Large intestine (tissue), 12 donors: ENCODE results near the gene EXOG. TPM values are rescaled to one million over a fixed set of nuclear protein-coding genes. Genes with fewer than 3 reads are reported as not detected.

Experiments
- DNase-seq, 2 donors: peaks; one replicate each; pipeline versions ENCODE4 v3.0.0 to v3.0.0-alpha.2; 2013
- H3K27ac ChIP-seq: one replicate; pipeline ENCODE4 v1.5.1; 2013; ENCODE audit warnings: low read length
- H3K27me3 ChIP-seq: 2 replicates; pipeline ENCODE4 v1.6.1; 2013; ENCODE audit warnings: low read length; ENCODE audit not compliant: control insufficient read depth, insufficient read depth
- H3K36me3 ChIP-seq: 2 replicates; pipeline ENCODE4 v1.6.1; 2013; ENCODE audit warnings: low read length; ENCODE audit not compliant: control insufficient read depth, insufficient read depth
- H3K4me1 ChIP-seq: one replicate; pipeline ENCODE4 v1.6.1; 2013; ENCODE audit warnings: low read length; ENCODE audit not compliant: control insufficient read depth, insufficient read depth
- H3K4me3 ChIP-seq: one replicate; pipeline ENCODE4 v1.5.1; 2013; ENCODE audit warnings: low read length
- H3K9me3 ChIP-seq: one replicate; pipeline ENCODE4 v1.6.1; 2013; ENCODE audit warnings: mild to moderate bottlenecking, low read depth, low read length, moderate library complexity; ENCODE audit not compliant: control insufficient read depth
- WGBS: methylation state at CpG from one replicate; pipeline ENCODE4 v1.1.5; 2013; ENCODE audit warnings: low lambda C conversion rate; ENCODE audit not compliant: insufficient coverage; 5-methylcytosine and 5-hydroxymethylcytosine counted together
- long read RNA-seq, 11 donors: transcript quantifications; one replicate each; lab custom pipeline, GENCODE V29; 2026
- polyA plus RNA-seq: library from polyadenylated mRNA; unstranded; fragments of 120-200 nt; gene quantifications from one replicate; pipeline ENCODE4 v1.2.1, GENCODE V29; 2013

Gene EXOG, protein sequence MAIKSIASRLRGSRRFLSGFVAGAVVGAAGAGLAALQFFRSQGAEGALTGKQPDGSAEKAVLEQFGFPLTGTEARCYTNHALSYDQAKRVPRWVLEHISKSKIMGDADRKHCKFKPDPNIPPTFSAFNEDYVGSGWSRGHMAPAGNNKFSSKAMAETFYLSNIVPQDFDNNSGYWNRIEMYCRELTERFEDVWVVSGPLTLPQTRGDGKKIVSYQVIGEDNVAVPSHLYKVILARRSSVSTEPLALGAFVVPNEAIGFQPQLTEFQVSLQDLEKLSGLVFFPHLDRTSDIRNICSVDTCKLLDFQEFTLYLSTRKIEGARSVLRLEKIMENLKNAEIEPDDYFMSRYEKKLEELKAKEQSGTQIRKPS
- polyA plus RNA-seq = 10.4 TPM
- long read RNA-seq, donor 1, partial matches to known transcripts = 0 of 4 reads
- long read RNA-seq, donor 1, other reads (novel, unspliced or antisense) = 0 of 4 reads
- long read RNA-seq, donor 2, partial matches to known transcripts = 0 of 5 reads
- long read RNA-seq, donor 2, other reads (novel, unspliced or antisense) = 0 of 5 reads
- long read RNA-seq, donor 3 = 0 reads
- long read RNA-seq, donor 4 = 0 reads
- long read RNA-seq, donor 5, partial matches to known transcripts = 0 of 4 reads
- long read RNA-seq, donor 5, other reads (novel, unspliced or antisense) = 0 of 4 reads
- long read RNA-seq, donor 6, partial matches to known transcripts = 0 of 4 reads
- long read RNA-seq, donor 6, other reads (novel, unspliced or antisense) = 0 of 4 reads
- long read RNA-seq, donor 7, partial matches to known transcripts = 0 of 3 reads
- long read RNA-seq, donor 7, other reads (novel, unspliced or antisense) = 0 of 3 reads
- long read RNA-seq, donor 8, partial matches to known transcripts = 0 of 5 reads
- long read RNA-seq, donor 8, other reads (novel, unspliced or antisense) = 0 of 5 reads
- long read RNA-seq, donor 9, partial matches to known transcripts = 0 of 3 reads
- long read RNA-seq, donor 9, other reads (novel, unspliced or antisense) = 0 of 3 reads
- long read RNA-seq, donor 10 = 0 reads
- long read RNA-seq, donor 11, partial matches to known transcripts = 0 of 3 reads
- long read RNA-seq, donor 11, other reads (novel, unspliced or antisense) = 0 of 3 reads

DNA sequence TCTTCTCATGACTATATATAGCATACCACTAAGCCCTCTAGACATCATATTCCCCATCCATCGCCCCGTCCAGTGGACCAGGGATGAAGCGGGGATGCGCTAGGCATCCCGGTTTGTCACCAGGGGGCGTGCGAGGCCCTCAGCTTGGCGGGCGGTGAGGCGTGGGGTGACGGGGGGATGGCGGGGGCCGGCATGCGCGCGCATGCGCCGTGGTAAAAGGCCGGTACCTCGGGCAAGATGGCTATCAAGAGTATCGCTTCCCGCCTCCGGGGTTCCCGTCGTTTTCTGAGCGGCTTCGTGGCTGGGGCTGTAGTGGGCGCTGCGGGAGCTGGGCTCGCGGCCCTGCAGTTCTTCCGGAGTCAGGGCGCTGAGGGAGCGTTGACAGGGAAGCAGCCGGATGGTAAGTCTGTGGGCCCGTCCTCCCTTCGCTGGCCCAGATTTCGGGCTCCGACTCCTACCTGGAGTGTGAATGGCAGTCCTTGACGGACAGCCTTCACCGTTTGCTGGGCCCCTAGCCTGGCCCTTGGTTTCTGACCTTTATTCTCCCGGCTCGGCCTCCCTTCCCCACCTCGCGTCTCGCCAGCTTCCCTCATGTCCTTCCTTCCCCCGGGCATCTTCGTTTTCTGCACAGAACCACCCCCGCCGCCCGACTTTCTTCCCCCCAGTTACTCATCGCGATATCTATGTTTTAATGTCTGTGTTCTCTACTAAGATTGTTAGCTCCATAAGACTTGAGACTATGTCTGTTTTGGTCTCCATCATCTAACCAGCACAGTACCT is at the start of gene EXOG:
Gene EXOG, plus strand, starts transcription at position 210 of the 780 bp plus-strand sequence. Its CDS starts 28 bp downstream, at position 238.
- Histone ChIP-seq H3K36me3 (peaks cover 3% of the 10 kb centered on the region), H3K27me3 (no peaks in the 10 kb centered on the region), H3K4me3 (peak within 1 kb of the TSS; percentile 89), H3K4me1 (no peaks in the 10 kb centered on the region), H3K9me3 (no peaks in the 10 kb centered on the region), H3K27ac (peak within 1 kb of the TSS; percentile 71)
- peak; percentile 89 to 92 for DNase-seq
- WGBS = no CpG with 5 or more reads among the region's 53 CpGs

DNA sequence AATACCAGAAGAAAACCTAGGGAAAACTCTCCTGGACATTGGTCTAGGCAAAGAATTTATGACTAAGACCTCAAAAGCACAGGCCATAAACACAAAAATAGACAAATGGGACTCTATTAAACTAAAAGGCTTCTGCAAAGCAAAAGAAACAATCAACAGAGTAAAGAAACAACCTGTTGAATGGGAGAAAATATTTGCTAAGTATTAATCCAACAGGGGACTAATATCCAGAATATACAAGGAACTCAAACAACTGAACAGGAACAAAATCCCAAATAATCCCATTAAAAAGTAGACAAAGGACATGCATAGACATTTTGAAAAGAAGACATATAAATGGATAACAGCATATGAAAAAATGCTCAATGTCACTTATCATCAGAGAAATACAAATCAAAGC is 49.3 kb upstream of the EXOG start:
- no peak for DNase-seq
- no peaks in the 10 kb centered on the region for H3K4me1 ChIP-seq
- no peak overlapping the region for H3K4me3 ChIP-seq
- no peaks in the 10 kb centered on the region for H3K36me3 ChIP-seq
- H3K27me3 ChIP-seq = no peaks in the 10 kb centered on the region
- H3K9me3 ChIP-seq = peaks cover 3% of the 10 kb centered on the region
- H3K27ac ChIP-seq = no peak overlapping the region

DNA sequence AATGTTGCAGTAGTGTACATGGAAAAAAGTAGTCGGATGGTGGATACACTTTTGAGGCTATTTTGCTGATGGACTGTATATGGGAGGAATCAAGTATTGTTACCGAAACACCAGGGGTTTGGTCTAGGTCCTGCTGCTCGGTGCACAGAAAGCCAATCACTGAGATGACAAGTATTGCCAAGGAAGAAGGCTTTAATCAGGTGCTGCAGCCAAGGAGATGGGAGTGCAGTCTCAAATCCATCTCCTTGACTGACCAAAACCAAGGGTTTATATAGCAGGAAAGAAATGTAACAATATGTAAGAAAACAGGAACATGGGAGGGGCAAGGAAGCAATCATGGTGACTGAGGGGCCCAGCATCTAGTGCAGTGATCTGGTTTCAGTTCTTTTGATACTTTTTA is 45.3 kb upstream of the EXOG start:
- peaks cover 7% of the 10 kb centered on the region for H3K9me3 ChIP-seq
- peaks cover 6% of the 10 kb centered on the region for H3K4me1 ChIP-seq
- no peaks in the 10 kb centered on the region for H3K36me3 ChIP-seq
- DNase-seq = no peak
- no peaks in the 10 kb centered on the region for H3K27me3 ChIP-seq
- H3K4me3 ChIP-seq = no peak overlapping the region
- no peak overlapping the region for H3K27ac ChIP-seq
- WGBS = no CpG with 5 or more reads among the region's 3 CpGs

DNA sequence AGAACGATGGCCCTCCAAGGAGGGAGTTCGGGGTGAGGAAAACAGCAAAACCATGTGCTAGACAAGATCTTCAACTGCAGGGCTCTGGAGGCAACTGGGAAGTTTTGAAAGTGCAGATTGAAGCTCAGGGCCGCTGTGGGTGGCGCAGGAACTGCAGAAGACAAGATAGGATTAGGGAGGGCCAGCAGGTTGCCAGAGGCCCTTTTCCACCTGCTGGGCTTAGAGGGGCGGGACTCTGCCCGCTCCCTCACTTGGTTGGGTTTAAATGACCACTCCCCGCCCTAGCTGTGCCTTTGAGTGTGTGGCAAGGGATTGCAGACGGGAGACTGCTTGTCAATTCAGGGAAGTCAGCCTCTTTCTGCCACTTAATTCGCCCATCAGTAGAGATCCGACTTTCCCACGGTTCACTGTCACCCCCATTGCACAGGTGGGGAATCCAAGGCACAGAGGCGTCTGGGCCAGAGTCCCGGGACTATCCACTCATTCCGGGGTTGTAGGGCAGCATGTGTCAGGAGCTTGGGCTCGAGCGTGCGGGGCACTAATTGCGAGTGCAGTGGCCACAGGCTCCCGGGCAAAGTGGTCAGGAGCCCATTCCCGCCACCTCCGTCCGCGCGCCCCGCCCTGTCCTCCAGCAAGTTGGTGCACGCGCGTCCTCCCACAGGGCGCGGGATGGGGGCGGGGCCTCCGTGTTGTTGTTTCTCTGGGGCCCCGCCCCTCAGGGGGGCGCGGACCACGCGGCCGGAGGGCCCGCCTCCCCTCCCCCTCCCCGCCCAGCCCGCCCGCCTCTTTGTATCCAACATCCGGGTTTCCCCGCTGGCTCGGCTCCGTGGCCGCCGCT is 42.8 kb upstream of the EXOG start, which contains the start of gene ACVR2B:
Gene ACVR2B, plus strand, starts transcription at position 816 of the 838 bp plus-strand sequence. CDS start 433 bp downstream, outside the sequence.
- WGBS = no CpG with 5 or more reads among the region's 48 CpGs
- no peaks in the 10 kb centered on the region for H3K36me3 ChIP-seq
- H3K27me3 ChIP-seq = no peaks in the 10 kb centered on the region
- H3K4me3 ChIP-seq = peak within 1 kb of the TSS; percentile 83
- H3K9me3 ChIP-seq = peaks cover 7% of the 10 kb centered on the region
- DNase-seq = peak; percentile 81 to 85
- H3K4me1 ChIP-seq = peaks cover 30% of the 10 kb centered on the region
- H3K27ac ChIP-seq = peak within 1 kb of the TSS; percentile 94

DNA sequence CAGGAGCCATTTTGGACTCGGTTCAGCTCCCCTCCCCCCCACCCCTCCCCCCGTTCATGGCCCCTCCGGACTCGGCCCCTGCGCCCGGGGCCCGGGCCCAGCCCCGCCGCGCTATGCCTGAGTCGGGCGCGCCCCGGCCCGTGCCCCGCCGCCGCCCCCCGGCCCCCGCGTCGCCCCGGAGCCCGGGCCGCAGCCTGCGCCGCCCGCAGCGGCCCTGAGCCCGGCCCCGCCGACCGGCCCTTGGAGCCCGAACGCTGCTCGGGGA is 42.3 kb upstream of the EXOG start:
- no CpG with 5 or more reads among the region's 36 CpGs for WGBS

DNA sequence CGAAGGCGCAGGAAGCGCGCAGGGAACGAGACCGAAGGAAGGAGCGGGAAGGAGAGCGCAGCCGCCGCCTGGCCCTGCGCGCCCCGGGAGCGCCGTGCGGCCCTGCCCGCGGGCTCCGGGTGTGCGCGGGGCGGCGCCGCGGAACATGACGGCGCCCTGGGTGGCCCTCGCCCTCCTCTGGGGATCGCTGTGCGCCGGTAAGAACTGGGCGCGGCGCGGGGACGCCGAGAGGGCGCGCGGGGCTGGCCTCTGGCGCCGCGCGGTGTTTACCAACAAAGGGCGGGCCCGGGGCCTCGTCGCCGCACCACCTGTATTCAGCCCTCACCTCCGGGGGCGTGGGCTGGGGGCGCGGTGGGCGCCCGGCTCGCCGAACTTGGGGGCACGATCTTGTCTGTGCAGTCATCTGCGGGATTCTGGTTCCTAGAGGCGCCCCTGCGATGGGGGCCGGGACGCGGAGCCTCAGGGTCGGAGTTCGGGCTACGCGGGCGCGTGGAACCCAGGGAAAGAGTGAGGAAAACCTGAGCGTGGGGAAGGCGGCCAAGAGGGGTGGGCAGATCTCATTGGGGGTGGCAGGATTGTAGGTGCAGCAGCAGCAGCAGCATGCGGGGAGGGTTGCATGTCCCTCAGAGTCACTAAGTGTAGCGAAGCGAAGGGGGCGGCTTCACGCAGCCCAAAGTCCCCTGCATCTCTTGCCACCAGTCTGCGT is 41.8 kb upstream of the EXOG start:
- peak overlapping the region; percentile 94 for H3K27ac ChIP-seq
- H3K27me3 ChIP-seq = no peaks in the 10 kb centered on the region
- WGBS = no CpG with 5 or more reads among the region's 78 CpGs
- H3K4me1 ChIP-seq = peaks cover 31% of the 10 kb centered on the region
- H3K9me3 ChIP-seq = peaks cover 7% of the 10 kb centered on the region
- H3K36me3 ChIP-seq = no peaks in the 10 kb centered on the region
- peak overlapping the region; percentile 83 for H3K4me3 ChIP-seq
- DNase-seq = peak; percentile 53 to 76

More for the DNA sequence above, 42.3 kb upstream of the EXOG start:
- Histone ChIP-seq H3K27ac (peak overlapping the region; percentile 94), H3K4me3 (peak overlapping the region; percentile 83), H3K9me3 (peaks cover 7% of the 10 kb centered on the region), H3K4me1 (peaks cover 31% of the 10 kb centered on the region), H3K27me3 (no peaks in the 10 kb centered on the region), H3K36me3 (no peaks in the 10 kb centered on the region)
- no peak for DNase-seq

DNA sequence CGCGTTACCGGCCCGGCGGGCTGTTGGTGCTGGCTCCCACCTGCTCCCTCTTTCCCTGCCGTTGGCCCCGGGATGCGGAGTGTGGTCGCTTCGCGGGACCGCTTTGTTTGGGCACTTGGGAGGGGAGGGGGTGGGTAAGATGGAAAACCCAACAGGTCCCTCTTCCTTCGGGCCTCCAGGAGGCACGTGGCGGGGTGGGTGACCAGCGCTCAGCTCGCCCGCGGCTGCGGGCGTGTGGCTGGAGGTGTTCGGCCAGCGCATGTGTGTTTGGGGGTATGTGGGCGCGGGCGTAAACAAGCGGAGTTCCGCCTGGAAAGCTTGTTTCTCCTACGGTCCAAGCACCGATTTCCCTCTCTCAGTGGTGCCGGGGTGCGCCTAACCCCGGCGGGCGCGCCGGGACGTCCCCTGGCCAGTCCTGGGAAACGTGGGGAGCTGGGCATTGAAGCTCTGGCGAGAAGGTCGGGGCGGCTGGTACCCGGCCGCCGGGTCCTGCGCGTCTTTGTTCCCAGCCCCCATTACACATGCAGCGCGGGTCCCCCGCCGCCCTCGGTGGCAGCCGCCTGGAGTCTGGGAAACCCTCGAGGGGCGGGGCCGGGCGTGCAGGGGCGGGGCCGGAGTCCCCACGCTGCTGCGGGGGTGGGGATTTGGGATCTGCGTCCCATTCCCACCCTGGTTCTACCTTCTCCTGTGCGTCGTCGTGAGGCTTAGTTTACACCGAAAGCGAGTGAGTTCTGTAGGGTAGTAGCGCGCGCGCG is 41.1 kb upstream of the EXOG start:
- peaks cover 7% of the 10 kb centered on the region for H3K9me3 ChIP-seq
- peak overlapping the region; percentile 94 for H3K27ac ChIP-seq
- DNase-seq = peak; percentile 73 to 87
- H3K27me3 ChIP-seq = no peaks in the 10 kb centered on the region
- peaks cover 31% of the 10 kb centered on the region for H3K4me1 ChIP-seq
- no peaks in the 10 kb centered on the region for H3K36me3 ChIP-seq
- WGBS = no CpG with 5 or more reads among the region's 72 CpGs
- H3K4me3 ChIP-seq = peak overlapping the region; percentile 83

DNA sequence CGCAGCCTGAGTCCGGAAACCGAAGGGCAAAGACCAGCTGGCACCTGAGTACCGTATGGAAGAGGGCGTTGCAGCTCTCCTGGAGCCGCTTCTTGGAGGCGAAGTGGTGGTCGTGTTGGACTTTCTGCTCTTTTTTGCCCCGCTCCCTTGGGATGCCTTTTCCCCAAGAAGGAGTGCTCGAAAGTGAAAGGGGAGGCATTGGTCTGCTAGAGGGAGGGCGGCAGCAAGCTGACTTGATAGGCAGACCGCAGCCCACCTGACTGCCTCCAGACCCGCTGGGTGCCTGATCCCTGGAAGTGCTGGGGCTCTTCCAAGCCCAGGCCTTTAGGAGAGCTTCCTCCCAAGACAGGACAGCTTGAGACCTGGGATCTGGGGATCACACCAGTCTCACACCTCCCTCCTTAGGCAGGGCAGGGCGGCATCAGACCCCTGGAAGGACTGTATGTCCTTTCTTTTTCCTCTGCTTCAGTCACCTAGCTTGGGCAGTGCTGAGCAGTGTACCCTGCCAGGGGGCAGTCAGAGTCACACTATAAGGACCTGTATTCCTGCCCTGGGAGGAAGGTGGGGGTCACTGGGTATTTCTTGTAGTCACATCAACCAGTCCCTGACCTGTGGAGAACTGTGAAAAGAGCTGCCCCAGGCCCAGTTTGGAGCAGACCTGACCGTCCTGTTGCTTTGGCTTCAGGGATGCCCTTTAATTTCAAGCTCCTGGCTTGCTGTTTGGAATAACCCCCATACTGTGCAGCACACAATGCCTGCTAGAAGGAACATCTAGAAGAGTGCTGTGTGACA is 40.3 kb upstream of the EXOG start:
- Histone ChIP-seq H3K27me3 (no peaks in the 10 kb centered on the region), H3K9me3 (peaks cover 5% of the 10 kb centered on the region), H3K27ac (peak overlapping the region; percentile 94), H3K4me1 (peaks cover 37% of the 10 kb centered on the region), H3K36me3 (no peaks in the 10 kb centered on the region), H3K4me3 (peak overlapping the region; percentile 83)
- WGBS = no CpG with 5 or more reads among the region's 15 CpGs
- DNase-seq = peak in 1 of 2 donors; percentile 93
